Upper lobe of left lung (tissue), 6 donors: ENCODE measurements around the gene NDUFB2. TPM values are rescaled to one million over a fixed set of nuclear protein-coding genes. Genes with fewer than 3 reads are reported as not detected.

Experiments
- total RNA-seq, 6 donors: library from RNA; depleted of rRNA in 4 of 6; stranded (reverse); fragments of >200 nt in 4 of 6; gene quantifications; one replicate each; pipeline versions ENCODE4 v1.1.0 to v1.2.1, GENCODE V29; 2016 to 2021
- donor health status: DM: no; HTN: no; CAD: no; lungs with moderate emphysema.
- donor health status: DM: no; HTN: yes; CAD: no; lungs with severe emphysema.

The NDUFB2 gene
- total RNA-seq, 6 donors from 2014 or later = 51.3 to 204 (median 156) TPM

Other genes with a start within 250 kb of the NDUFB2 start
- 100 to 1,000 TPM in 3 of 6 donors, 10 to 100 TPM in 3; 64.9 to 123 (median 97.9) TPM for gene MKRN1, start 217.2 kb upstream of the NDUFB2 start, total RNA-seq
- 10 to 100 TPM in 4 of 6 donors, 1 to 10 TPM in 2; 4.1 to 27.8 (median 12.1) TPM for gene DENND2A, start 55.9 kb upstream of the NDUFB2 start, total RNA-seq
- 10 to 100 TPM; 19.4 to 39.8 (median 30.0) TPM for gene ADCK2, start 23.8 kb upstream of the NDUFB2 start, total RNA-seq
- 100 to 1,000 TPM in 1 of 6 donors, 10 to 100 TPM in 5; 31.1 to 106 (median 46.0) TPM for gene BRAF, start 228.2 kb downstream of the NDUFB2 start, total RNA-seq